ENCODE results near the gene KCNJ9. TPM values are rescaled to one million over a fixed set of nuclear protein-coding genes. Genes with fewer than 3 reads are reported as not detected.
A peak's percentile ranks its signal among the peaks of the same experiment; 100 is the strongest.

KCNJ9 gene
- total and polyA plus RNA-seq, 2 of the 13 experiments (the other 11 are each of a cell fraction or from before 2014, with no cell fraction given): not detected

- TF ChIP-seq ZHX1 (CRISPR knock-in tag; IDR thresholded peaks at IDR 0.05; ENCODE audit: low read depth) (no peak), TIGD3 (CRISPR knock-in tag; IDR thresholded peaks at IDR 0.05; ENCODE audit: borderline replicate concordance) (no peak), CBX1 (IDR thresholded peaks at IDR 0.05; ENCODE audit: low read depth) (no peak), ZBTB39 (CRISPR knock-in tag; IDR thresholded peaks at IDR 0.05) (no peak), PBX2 (CRISPR knock-in tag; IDR thresholded peaks at IDR 0.05) (no peak), ZNF572 (CRISPR knock-in tag; IDR thresholded peaks at IDR 0.05) (no peak), PCBP2 (optimal IDR thresholded peaks at IDR 0.05; ENCODE audit: low read depth, low read length, poor library complexity, severe bottlenecking) (no peak), PAWR (CRISPR knock-in tag; IDR thresholded peaks at IDR 0.05; ENCODE audit: borderline replicate concordance) (no peak), FOXK2 (IDR thresholded peaks at IDR 0.05) (no peak), BRCA1 (CRISPR knock-in tag; IDR thresholded peaks at IDR 0.05) (0 out of 2 replicates have a peak, but pooled peaks have one; percentile 39), ZNF441 (CRISPR knock-in tag; IDR thresholded peaks at IDR 0.05; ENCODE audit: borderline replicate concordance) (no peak), STAT5B (CRISPR knock-in tag; IDR thresholded peaks at IDR 0.05) (no peak), MAFG (CRISPR knock-in tag; IDR thresholded peaks at IDR 0.05) (no peak), ZNF687 (CRISPR knock-in tag; IDR thresholded peaks at IDR 0.05) (peak; percentile 37), ATF1 (CRISPR knock-in tag; IDR thresholded peaks at IDR 0.05) (peak; percentile 57; the same call in 1 of the 2 replicates), ZNF703 (CRISPR knock-in tag; IDR thresholded peaks at IDR 0.05; ENCODE audit: borderline replicate concordance) (no peak), ZNF547 (CRISPR knock-in tag; IDR thresholded peaks at IDR 0.05) (no peak), ZNF235 (CRISPR knock-in tag; IDR thresholded peaks at IDR 0.05; ENCODE audit: borderline replicate concordance) (no peak)
Measured at GRCh38 chr1:160098852-160099561, 17.7 kb downstream of the KCNJ9 start (continued).
